ENCODE measurements around the gene PTH2.

The PTH2 gene

GRCh38 chr19:49408816-49409440 is 14.3 kb downstream of the PTH2 start:
- Histone ChIP-seq H3K36me3 (replicated peaks) (no peaks in the 10 kb centered on the region), H3K27ac (no peak overlapping the region), H3K27me3 (replicated peaks) (no peaks in the 10 kb centered on the region), H3K4me3 (ENCODE audit: low read depth, low read length) (no peak overlapping the region)
- no peak for TF ChIP-seq CTCF (IDR thresholded peaks at IDR 0.05; ENCODE audit: low read depth, low read length, missing control alignments)
- DNase-seq = no peak
- in situ Hi-C loops (cut with HindIII; ENCODE audit: low pct_ligation_motif_present, low sequenced_read_pairs) = no loop called here

GRCh38 chr19:49407482-49408015 is 15.7 kb downstream of the PTH2 start:
- H3K27me3 ChIP-seq (replicated peaks) = no peaks in the 10 kb centered on the region

GRCh38 chr19:49407079-49407478 is 16.2 kb downstream of the PTH2 start:
- no peak overlapping the region for H3K4me3 ChIP-seq (ENCODE audit: low read depth, low read length)
- in situ Hi-C loops (cut with HindIII; ENCODE audit: low pct_ligation_motif_present, low sequenced_read_pairs) = no loop called here
- no peak for TF ChIP-seq CTCF (IDR thresholded peaks at IDR 0.05; ENCODE audit: low read depth, low read length, missing control alignments)
- H3K27me3 ChIP-seq (replicated peaks) = no peaks in the 10 kb centered on the region
- H3K36me3 ChIP-seq (replicated peaks) = no peaks in the 10 kb centered on the region
- H3K27ac ChIP-seq = no peak overlapping the region
- no peak for DNase-seq

More at GRCh38 chr19:49407482-49408015, 15.7 kb downstream of the PTH2 start:
- H3K4me3 ChIP-seq (ENCODE audit: low read depth, low read length) = no peak overlapping the region
- no peaks in the 10 kb centered on the region for H3K36me3 ChIP-seq (replicated peaks)
- H3K27ac ChIP-seq = no peak overlapping the region
- no peak for DNase-seq
- TF ChIP-seq CTCF (IDR thresholded peaks at IDR 0.05; ENCODE audit: low read depth, low read length, missing control alignments) = no peak
- in situ Hi-C loops (cut with HindIII; ENCODE audit: low pct_ligation_motif_present, low sequenced_read_pairs) = no loop called here

GRCh38 chr19:49403404-49404187 is 19.6 kb downstream of the PTH2 start:
- peak; percentile 22 for DNase-seq
- Histone ChIP-seq H3K27ac (no peak overlapping the region), H3K27me3 (replicated peaks) (no peaks in the 10 kb centered on the region), H3K36me3 (replicated peaks) (no peaks in the 10 kb centered on the region), H3K4me3 (ENCODE audit: low read depth, low read length) (no peak overlapping the region)
- TF ChIP-seq CTCF (IDR thresholded peaks at IDR 0.05; ENCODE audit: low read depth, low read length, missing control alignments) = no peak
- in situ Hi-C loops (cut with HindIII; ENCODE audit: low pct_ligation_motif_present, low sequenced_read_pairs) = no loop called here

- H3K4me3 ChIP-seq (ENCODE audit: low read depth, low read length) = no peak overlapping the region
- no peak overlapping the region for H3K27ac ChIP-seq
- no peaks in the 10 kb centered on the region for H3K27me3 ChIP-seq (replicated peaks)
- no peaks in the 10 kb centered on the region for H3K36me3 ChIP-seq (replicated peaks)
- in situ Hi-C loops (cut with HindIII; ENCODE audit: low pct_ligation_motif_present, low sequenced_read_pairs) = no loop called here
- DNase-seq = no peak
- TF ChIP-seq CTCF (IDR thresholded peaks at IDR 0.05; ENCODE audit: low read depth, low read length, missing control alignments) = no peak
Observed at GRCh38 chr19:49400029-49400428, 23.2 kb downstream of the PTH2 start.
